HT-29 (cell line): ENCODE data around the gene HDAC7. TPM values are rescaled to one million over a fixed set of nuclear protein-coding genes. Genes with fewer than 3 reads are reported as not detected.

Experiments used
- DNase-seq: peaks from one replicate; pipeline ENCODE4 v3.0.0-alpha.2; 2015; ENCODE audit warnings: low spot score
- total RNA-seq: library from RNA; depleted of rRNA; stranded (reverse); fragments of >200 nt; shearing (Covaris generic); gene quantifications from 2 replicates; pipeline ENCODE4 v1.2.3, GENCODE V29; 2014; rRNA removed

HDAC7 gene
- total RNA-seq = 51.7 and 55.6 TPM in 2 replicates

DNA sequence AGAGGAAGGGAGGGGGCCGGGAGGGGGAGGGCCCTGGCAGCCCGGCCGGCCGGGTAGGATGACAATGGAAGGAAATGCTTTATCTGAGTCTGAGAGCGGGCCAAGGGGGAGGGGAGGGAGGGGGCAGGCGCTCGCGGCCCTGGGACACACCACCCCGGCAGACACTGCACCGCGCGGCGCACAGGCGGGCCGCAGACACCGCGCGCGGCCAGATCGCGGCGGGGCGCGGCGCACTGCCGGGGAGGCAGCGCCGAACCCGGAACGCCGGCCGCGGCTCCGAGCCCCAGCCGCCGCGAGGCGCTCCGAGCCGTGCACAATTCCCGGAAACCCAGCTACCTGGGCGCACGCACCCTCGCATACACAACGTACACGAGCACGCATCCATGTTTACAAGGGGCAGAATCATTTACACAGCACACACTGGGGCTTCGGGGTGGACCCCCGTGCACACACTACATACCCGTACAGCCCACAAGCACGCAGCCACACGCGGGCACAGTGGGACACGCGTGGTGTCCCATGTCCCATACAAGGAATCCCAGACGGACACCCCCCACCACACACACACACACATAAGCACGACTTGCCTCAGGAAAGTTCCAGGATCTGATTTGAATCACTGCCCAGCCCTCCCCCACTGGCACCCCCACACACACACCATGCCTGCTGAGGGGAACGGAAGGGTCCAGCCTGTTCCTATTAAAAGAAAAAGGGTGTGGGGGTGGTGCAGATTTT, at the start of gene HDAC7:
HDAC7 (minus strand) TSS at position 8 of the 735 bp plus-strand sequence. CDS start 118 bp downstream, outside the sequence.
- peak; percentile 82 for DNase-seq

DNA sequence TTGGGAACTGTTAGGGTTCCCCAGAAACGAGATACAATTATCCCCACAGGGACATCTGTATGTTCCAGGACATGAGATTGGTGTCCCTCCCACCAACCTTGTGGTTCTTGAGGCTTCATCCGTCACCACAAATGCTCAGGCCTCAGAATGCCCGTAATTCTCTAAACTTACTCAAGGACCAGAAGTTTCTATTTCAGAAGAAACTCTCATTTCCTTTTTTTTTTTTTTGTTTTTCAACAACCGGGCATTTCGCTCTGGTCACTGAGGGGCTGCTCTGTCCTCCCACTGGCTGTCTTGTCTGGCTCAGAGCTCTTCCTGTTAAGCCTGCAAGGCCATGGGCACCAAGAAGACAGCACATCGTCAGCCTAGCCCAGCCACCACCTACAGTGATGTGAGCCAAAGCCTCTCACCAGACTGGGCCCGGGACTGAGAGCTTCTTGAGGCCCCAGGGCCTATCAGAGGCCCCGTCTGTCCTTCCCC, 48.9 kb upstream of the HDAC7 start:
- DNase-seq = no peak

DNA sequence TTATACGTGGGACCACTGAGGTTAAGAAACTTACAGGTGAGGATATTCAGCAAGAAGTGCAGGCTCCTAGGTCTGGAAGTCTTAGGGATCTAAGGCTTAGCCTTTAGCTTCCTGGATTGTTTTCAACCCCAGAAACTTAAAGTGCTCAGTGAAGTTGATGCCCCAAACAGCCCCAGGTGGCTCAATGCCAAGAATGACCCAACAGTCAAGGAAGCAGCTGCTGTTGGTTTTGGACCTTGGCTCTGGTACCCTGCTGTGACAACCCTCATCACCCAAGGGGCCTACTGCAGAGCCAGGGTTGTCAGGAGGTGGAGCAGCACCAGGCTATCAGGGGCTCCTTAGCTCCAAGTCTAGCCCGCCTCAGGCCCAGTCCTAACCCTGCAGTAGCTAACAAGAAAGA, 48.3 kb upstream of the HDAC7 start:
- DNase-seq = no peak

DNA sequence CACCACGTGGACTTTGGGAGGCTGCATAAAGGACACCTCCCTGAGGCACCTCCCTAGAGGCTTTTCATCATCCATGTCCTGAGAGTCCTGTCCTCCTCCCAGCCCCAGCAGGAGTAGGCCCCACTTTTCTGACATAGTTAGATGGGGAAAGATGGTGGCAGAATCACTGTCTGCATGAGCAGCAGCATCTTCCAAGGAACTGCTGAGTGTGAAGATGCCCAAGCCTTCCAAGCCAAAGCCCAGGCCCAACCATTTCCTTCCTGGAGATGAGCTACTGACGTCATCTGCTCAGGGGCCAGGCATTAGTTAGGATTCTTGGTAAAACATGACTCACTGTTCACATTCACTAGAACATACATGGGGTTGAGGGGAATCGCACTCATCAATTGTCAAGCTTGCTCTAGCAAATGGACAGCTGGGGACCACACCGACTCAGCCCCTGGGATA, 47.8 kb upstream of the HDAC7 start:
- no peak for DNase-seq

DNA sequence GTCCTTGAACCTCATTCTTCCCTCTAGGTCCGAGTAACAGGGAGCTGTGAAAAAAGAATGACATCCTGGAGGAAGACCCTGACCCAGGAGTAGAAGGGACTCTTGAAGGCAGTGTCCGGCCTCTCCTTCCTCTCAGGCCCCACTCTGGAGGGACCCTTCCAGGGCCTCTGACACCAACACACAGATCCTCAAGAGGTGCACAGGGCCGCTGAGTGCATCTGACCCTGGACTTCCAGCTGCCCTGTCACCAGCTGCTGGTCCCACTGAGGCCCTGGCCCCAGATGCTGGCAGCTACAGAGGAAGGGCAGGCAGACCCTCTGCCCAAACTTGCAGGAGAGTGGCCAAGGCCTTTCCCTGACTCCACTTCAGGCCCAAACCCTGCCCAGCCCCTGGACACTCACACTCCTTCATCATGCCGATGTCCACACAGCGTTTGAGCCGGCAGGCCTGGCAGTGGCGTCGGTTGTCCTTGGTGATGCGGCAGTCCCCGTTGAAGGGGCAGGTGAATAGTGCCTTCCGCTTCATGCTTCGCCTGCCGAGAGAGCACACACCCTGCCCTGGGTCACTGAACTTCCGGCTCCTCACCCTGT, 45.0 kb upstream of the HDAC7 start:
- no peak for DNase-seq

DNA sequence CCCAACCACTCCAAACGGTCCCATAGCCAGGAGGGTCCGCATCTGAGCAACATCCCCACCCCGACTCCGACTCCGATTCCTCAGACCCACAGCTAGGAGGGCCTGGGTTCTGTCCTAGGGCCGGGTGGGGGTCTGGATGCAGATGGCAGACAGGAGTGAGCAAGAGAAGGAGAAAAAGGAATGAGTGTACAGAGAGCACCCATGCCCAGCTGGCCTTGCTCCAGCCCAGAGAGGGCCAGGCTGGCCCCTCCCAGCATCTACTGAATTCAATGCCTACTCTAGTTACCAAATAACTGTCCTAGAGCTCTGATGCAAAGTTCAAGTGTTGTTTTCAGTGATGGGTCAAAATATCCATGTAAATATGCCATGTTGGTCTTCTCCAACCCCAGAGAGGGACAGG, 44.3 kb upstream of the HDAC7 start:
- DNase-seq = no peak

DNA sequence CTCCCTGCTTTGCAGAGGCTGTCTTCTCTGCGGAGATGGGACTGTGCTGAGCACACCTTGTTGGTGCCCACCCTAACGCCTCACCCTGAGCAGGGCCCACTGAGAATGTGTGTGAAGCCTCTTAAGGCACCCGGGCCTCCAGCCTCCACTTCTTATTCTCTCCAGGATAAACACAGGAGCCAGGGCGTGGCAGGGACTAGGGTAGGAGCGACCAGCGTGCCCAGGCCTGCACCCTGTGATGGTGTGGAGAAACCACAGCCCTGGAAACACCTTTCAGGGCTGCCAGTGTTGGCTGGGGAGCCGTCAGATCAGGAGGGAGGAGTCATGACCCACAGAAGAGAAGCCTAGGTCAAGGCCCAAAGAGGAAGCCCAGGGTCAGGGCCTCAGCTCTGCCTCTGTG, 43.8 kb upstream of the HDAC7 start:
- DNase-seq = no peak

DNA sequence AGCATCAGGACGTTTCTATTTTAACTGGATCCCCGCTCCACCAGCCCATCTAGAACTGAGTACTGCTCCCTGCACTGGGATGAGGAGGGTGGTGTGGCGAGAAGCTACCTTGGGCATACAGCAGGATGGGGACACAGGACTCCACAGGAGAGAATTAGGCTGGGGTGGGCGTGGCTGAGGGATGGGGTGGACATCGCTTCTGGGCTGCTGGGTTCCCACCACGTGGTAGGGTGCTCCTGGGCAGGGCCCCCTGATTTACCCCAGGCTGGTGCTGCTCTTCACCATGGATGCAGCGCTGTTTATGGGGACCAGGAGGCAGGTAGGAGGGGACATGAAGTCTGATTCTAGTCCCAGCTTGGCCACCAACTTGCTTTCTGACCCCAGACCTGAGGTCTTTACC, 43.2 kb upstream of the HDAC7 start:
- DNase-seq = no peak

DNA sequence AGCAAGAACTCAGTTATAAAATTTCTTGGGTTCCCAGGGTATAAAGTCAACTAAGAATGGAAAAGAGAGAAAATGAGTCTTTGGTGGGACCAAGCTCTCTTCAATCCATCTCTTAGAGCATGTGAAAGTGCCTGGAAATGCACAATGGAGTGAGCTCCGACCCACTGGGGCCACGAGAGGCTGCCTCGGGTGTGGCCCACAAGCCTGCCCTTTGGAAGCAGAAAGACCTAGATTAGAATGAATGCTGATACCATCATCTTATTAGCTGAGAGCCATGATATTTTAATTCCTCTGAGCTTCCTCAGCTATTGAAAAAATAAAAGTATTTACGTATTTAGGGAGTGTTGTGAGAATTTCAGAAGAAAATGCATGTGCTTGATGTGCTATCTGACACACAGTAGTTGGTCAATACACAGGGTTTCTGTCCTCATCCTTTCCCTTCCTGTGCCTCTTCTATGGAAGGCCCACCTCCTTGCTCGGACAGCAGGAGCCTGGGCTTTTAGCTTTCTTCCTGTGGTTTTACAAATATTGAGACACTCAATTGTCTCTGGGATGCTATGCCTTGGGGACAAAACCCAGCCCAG, 42.6 kb upstream of the HDAC7 start:
- no peak for DNase-seq

DNA sequence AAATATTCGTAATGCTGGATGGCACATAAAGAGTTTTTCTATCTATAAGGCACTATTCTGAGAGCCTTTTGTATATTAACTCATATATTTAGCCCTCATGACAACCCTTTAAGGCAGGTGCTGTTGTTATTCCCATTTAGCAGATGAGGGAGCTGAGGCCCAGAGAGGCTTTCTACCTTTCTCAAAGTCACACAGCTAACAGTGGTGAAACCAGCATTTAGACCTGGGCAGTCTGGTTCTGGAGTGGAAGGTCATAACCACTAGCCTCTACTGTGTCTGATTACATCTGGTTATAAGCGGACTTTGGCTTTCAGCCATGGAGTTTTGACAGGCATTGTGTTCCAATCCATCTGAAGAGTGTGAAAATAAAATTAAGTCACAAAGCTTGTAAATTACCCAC, 41.2 kb upstream of the HDAC7 start:
- no peak for DNase-seq

DNA sequence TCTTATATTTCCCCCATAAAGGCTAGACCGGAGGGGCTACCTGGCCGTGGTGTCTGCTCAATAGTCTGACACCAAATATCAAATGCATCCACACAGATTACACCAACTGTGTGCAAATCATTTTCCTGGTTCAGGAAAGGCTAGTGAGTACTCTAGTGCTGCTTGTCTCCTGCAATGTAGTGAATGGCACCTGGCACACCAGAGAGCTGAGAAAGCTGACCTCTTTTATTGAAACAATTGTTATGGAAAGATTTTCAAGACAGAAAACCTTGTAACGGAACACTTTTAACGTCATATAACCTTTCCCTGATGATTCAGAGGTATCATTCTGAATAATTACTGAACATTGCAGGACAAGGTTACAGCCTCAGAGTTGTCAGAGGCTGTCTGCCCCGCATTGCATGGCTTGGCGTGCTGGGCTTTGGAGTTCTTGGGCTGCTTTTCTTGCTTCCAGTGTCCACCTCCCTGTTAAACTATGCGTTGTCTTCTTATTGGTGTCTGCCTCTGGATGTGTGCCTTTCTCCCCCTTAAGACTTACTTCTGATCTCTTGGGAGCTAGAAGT, 40.7 kb upstream of the HDAC7 start:
- no peak for DNase-seq

DNA sequence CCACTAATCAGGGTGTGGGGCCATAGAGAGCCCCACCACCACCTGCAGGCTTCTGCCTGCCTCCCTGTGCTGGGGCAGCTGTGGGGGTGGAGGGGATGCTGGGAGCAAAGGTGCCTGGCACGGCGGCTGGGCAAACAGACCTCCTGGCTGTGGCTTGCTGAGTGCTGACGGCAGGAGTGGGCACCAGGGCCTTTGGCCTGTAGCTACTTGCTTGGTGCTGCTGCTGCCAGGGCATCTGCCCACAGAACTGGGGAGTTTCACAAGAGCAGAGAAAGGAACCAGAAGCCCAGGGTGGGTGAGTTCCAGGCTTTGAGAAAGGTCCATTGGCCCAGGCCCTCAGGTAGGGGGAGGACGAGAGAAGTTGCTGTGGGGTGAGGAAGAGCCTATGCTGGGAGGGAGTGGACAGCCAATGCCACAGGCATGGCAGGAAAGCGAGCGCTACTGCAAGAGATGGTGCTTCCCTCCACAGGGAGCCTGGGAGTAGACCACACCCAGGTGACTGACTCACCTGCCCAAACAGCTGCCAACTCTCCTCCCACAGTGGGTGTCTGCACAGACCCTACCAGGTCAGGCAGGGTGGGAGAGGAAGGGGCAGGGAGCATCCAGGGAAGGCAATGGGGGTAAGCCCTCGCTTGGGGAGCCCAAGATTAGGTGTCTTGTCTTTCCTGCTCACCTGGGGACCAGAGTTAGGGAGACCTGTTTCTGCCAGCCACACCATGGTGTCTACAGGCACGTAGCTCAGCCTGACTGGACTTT, 39.0 kb upstream of the HDAC7 start:
- DNase-seq = no peak

DNA sequence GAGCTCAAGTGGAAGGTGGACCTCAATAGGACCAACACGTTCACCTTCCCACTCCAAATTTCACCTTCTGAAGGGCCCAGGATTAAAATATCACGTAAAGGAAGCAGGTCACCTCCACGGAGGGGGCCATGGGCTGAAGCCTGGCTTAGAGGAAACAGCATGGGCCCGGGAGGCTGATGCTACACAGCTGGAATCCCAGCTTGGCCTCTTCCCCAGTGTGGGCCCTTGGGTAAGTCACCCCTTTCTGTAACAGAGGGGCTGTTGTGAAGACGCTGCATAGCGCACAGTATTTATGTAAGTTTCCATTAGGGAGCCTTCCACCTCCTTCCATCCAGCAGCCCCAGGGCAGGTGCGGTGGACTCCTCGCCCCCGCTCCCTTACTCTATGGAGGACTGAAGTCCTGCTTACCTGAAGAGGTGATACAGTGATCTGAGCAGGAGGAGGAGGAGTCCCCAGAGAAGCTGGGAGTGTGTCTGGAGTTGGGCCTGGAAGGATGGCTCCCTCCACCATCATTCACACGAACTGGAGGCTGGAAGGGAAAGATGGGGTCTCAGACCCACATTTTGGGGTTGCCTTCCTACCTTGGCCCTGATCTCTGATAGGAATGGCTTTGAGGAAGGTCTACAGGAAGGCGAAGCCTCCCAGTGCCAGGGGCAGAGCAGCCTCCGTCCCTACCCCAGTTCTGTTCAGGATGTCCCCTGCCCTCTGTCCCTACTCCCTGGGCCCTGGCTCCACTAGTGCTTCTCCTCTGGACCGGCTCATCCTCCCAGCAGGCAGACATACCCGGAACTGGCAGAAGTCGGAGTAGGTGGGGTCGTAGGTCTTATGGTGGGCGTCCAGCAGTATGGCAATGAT, 37.2 kb upstream of the HDAC7 start:
- DNase-seq = no peak

DNA sequence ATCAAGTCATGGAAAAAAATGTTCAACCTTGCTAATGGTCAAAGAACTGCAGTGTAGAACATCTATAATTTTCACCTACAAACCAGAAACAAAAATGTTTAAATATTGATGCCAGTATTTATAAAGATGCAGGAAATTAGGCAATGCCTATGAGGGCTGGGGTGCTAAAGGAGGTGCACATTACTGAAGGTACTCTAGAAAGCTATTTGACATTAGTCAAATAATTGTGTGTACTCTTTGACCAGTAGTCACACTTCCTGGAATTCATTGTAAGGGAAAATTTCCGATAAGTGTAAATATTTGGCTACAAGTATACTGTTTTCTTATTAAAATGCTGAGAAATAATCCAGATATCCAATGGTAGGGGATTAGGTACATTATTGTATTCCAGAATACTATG, 36.4 kb upstream of the HDAC7 start:
- no peak for DNase-seq

DNA sequence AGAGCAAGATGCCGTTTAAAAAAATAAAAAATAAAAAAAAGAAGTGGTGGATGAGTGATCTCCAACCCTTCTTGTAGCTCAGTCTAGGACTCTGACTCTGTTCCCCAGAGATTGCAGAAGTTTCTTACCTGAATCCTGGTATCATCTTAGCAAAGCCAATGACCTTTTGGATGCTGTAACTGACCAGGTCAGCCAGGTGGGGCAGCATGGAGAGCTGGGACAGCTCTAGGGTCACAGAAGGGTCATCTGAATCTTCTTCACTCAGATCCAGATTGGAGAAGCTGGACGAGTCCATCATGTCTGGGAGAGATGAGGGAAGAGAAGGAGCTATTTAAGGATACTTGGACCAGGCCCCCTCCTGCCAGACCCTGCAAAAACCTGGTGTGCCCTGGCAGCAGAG, 35.8 kb upstream of the HDAC7 start:
- no peak for DNase-seq

DNA sequence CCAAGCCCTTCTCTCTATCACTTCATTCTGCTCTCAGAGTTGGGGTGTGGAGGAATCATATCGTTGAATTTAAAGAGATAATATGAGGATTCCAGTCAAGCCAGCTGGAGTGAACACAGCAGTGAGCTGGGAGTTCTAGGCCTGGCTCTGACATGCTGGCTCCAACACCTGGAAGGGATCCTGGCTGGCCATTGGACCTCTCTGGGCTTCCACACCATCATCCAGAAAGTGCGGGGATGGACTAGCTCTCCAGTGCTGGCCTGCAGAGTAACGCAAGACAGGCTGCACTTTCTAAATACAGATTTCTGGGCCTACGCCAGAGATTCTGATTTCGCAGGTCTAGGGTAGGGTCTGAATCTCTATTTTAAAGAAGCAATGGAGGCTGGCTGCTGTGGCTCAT, 34.8 kb upstream of the HDAC7 start:
- no peak for DNase-seq

DNA sequence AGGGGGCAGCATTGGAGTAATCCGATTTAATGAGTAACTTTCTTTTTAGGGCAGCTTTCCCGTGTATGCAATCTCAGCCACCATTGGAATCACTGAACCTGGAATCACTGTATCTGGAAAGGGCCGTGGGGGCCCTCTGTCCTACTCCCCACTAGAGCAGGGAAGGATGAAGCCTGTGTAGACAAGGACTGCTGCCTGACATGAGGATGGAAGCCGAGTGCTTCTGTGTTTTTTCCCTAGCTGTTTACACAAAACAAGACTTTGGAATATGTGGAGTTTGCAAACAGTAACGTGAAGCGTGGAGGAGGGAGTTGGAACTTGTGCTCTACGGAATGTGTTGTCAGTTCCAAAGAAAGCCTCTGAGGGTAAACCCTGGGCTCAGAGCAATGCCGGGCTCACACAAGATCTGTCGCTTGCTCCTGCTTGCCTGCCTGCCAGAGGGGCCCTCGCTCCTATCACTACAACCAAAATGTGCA, 32.4 kb upstream of the HDAC7 start:
- no peak for DNase-seq

DNA sequence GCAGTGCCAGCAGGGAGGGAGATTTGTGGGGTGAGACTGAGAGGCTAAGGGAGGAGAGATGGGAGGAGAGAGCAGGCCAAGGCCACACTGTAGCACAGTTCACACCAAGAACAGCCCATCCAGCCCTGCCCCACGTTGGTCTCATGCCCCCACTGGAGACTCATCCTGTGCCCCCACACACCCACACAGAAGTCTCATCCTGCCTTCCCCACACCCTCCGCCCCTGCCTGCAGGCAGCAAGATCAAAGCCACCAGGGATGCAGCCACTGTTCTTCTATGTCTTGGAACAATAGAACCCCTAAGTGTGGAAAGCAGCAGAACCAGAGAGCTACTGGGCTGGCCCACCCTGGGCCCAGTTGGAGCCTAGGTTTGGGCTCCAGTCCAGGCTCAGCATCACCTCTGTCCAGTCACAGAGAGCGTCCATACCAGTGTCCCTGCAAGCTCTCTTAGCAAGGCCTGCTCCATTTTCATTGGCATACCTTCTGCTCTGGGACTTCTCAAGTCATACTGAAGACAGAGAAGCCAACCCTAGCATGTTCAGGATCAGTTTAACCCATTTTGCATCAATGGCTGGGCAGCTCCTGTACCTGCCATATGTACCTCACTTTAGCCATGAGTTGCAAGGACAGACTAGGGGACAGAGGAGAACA, 31.7 kb upstream of the HDAC7 start:
- DNase-seq = no peak

DNA sequence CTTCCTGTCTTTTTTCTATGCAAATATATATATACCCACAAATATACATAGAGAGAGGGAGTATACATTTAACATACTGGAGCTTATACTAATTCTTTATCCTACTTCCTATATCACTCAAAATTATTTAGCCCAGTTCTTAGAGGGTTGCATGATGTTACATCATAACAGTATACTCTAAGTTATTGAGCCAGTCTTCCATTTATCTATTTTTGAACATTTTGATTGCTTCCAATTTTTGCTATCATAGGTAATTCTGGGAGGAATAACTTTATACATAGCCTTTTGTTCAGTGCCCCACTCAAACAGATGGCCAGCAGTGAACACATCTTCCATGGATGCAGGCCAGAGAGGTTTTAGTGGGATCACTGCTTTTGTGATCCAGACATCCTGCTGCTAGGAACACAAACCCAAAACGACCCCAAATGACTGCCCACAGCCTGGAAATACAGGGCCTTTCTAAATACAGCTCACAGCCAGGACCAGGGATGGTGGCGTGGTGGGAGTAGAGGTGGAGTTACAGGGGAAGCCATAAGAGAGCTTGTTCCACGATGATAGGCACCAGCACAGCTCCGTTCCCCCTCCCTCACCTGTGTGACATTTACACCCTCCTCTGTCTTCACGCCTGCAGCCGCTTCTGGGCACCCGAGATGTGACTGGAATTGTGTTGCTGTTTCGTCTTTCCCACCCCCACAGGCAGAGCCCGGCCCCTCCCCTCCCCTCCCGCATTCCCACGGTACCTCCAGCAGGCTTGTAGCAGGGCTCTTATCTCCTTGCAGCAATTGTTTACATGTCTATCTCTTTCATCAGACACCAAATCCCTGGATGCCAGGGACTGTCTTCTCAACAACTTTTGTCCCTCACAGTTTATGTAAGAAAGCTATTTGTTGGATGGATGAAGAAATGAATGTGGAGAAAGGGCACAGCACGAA, 30.7 kb upstream of the HDAC7 start:
- DNase-seq = no peak
